ENCODE data around the gene POMZP3. TPM values are rescaled to one million over a fixed set of nuclear protein-coding genes. Genes with fewer than 3 reads are reported as not detected.
"Not testable (repeated sequence)": the region's sequence is repeated elsewhere in the genome, so short reads cannot be mapped to it uniquely, and the experiment has no call there.

Gene POMZP3
- 7.2 TPM for total RNA-seq
- long read RNA-seq, transcript POMZP3-202 (7 exons, 1,490 nt): major isoform, 13 of 23 reads
- long read RNA-seq, partial matches to known transcripts: 6 of 23 reads
- long read RNA-seq, other reads (novel, unspliced or antisense): 3 of 23 reads

DNA sequence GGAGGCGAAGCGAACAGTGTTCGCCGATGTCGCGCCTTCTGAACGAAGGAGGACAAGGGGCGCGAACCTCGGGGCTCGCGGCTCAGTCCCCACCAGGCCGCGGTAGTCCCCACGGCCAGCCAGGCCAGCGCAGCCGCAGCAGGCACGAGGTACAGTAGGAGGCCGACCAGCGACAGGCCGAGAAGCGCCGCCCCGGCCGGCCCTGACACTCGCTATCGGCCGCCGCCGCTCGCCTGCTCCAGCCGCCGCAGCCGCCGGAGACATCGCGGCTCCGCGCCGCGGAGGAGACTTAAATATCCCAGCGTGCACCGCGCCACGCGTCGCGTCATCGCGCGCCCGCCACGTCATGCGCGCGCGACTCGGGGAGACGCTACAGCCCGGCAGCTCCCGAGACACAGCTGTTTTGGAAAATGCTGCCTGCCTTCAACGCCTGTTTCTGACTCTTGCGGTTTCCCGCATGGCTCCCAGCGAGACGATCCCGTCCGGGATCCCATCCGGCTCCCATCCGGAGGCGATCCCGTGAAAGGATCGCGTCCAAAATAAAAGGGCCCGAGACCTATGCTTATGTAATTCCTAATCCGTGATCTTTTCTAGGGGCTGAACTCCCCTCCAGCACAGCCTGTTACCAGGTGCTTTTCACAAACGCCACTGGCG, at the start of gene POMZP3:
Gene POMZP3 (minus strand): TSS at position 291 of the 654 bp plus-strand sequence. CDS start 1,215 bp downstream, outside the sequence.
- peak; percentile 40 for DNase-seq
- peak; percentile 99 for ATAC-seq (ENCODE audit: poor library complexity)
- intact Hi-C loops (cut with DNase I): not testable (repeated sequence)

DNA sequence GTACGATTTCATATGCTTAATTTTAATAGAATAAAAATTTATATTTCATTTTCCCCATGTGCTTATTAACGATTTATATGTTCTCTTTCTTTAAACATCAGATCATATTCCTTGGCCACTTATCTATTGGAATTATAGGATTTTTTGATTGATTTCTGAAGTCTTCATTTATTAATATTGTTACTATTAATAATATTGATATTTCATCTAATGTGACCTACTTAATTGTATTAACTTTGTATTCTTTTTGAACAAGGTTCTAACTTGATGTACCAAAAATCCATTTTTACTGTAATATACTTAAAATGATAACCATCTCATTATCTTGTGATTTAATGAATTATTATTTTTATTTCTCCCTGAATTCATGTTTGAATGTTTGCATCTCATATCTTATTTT, 48.7 kb upstream of the POMZP3 start:
- intact Hi-C loops (cut with DNase I); ATAC-seq (ENCODE audit: poor library complexity); DNase-seq: not testable (repeated sequence)

DNA sequence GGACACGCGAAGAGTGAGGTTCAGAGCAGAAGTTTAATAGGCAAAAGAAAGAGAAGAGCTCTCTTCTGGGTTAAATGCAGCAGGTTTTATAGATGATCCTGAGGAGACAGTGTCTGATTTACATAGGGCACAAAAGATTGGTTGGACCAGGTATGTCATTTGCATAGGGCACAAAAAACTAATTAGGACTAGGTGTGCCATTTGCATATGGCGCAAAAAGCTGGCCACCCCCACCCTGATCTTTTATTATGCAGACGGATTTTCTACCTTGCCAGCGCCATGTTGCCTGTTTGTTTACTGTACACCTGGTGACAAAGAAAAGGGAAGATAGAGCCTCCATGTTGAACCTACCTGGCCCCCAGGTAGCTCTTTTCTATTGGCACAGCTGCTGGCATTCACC, 46.3 kb upstream of the POMZP3 start:
- ATAC-seq (ENCODE audit: poor library complexity); intact Hi-C loops (cut with DNase I); DNase-seq: not testable (repeated sequence)

- intact Hi-C loops (cut with DNase I); ATAC-seq (ENCODE audit: poor library complexity); DNase-seq: not testable (repeated sequence)
Observed at GRCh38 chr7:76659212-76659611, 32.1 kb upstream of the POMZP3 start.

DNA sequence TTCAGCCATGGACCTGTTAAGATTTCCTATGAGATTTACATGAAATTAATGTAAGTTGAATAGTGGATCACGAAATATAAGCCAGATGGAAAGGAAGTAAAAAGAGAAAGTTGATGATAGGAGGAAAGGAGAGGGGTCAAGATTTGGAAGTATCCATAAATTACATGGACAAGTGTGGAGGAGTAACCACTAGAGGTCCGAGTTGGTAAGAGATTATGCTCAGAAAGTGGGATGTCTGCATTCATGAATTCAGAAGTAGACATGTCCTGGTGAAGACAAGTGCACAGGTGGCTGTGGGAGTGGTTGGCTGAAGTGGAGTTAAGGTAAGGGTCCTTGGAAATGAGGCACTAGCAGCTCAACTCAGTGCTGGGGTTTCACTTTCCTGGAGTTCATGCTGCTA, 29.3 kb upstream of the POMZP3 start:
- DNase-seq; ATAC-seq (ENCODE audit: poor library complexity); intact Hi-C loops (cut with DNase I): not testable (repeated sequence)

GRCh38 chr7:76642620-76643019, 15.5 kb upstream of the POMZP3 start:
- ATAC-seq (ENCODE audit: poor library complexity); DNase-seq; intact Hi-C loops (cut with DNase I): not testable (repeated sequence)

- DNase-seq; intact Hi-C loops (cut with DNase I): not testable (repeated sequence)
Observed at GRCh38 chr7:76637061-76637691, 10.1 kb upstream of the POMZP3 start.

GRCh38 chr7:76626581-76626980, 498 bp downstream of the POMZP3 start:
- ATAC-seq (ENCODE audit: poor library complexity): peak; percentile 74
- DNase-seq; intact Hi-C loops (cut with DNase I): not testable (repeated sequence)

More at GRCh38 chr7:76637061-76637691, 10.1 kb upstream of the POMZP3 start:
- ATAC-seq (ENCODE audit: poor library complexity): peak; percentile 88

- intact Hi-C loops (cut with DNase I); DNase-seq: not testable (repeated sequence)
- ATAC-seq (ENCODE audit: poor library complexity): peak; percentile 72
Observed at GRCh38 chr7:76619439-76620190, 7.5 kb downstream of the POMZP3 start.

- DNase-seq (peak; percentile 54), ATAC-seq (ENCODE audit: poor library complexity) (peak; percentile 58)
- intact Hi-C loops (cut with DNase I): not testable (repeated sequence)
Observed at GRCh38 chr7:76613783-76614182, 13.3 kb downstream of the POMZP3 start.

- DNase-seq; ATAC-seq (ENCODE audit: poor library complexity); intact Hi-C loops (cut with DNase I): not testable (repeated sequence)
Observed at GRCh38 chr7:76612232-76612631, 14.8 kb downstream of the POMZP3 start.

- intact Hi-C loops (cut with DNase I); DNase-seq: not testable (repeated sequence)
- peak; percentile 42 for ATAC-seq (ENCODE audit: poor library complexity)
Observed at GRCh38 chr7:76609864-76610263, 17.2 kb downstream of the POMZP3 start.

DNA sequence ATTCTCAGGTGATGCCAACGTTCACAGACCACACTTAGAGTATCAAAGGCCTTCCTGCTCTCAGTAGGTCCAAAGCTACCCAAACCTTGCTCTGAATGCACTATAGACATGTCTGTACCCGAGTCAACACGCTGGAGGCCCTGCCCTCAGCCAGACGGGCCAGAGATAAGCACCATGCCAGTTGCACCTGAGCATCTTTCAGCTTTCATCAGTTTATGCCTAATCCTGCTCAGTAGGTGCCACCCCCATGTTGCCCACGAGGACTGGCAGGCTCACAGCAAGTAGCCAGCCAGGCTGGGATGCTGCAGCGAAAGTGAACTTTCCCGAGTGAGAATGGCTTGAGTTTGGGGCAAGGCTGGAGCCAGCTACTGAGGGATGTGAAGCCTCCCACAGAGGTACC, 18.6 kb downstream of the POMZP3 start:
- intact Hi-C loops (cut with DNase I); ATAC-seq (ENCODE audit: poor library complexity); DNase-seq: not testable (repeated sequence)

DNA sequence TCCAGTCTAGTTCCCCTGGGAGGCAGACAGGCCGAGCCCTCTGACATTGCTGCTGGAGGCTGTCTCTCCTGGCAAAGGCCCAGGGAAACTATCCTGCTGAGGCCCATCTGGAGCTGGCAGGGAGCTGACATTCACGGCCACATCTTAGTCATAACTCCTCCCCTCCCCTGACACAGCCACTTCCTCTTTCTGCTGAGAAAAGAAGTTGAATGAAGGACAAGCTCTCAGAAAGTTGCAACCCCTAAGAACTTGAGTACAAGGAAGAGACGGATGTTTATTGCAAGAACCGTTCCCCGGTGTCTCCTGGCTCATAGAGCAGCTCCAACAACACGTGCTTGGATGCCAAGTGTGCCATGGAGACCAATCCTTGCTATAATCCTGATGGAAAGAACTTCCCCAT, 21.1 kb downstream of the POMZP3 start:
- ATAC-seq (ENCODE audit: poor library complexity) (peak; percentile 98), DNase-seq (peak; percentile 81)
- intact Hi-C loops (cut with DNase I): not testable (repeated sequence)

DNA sequence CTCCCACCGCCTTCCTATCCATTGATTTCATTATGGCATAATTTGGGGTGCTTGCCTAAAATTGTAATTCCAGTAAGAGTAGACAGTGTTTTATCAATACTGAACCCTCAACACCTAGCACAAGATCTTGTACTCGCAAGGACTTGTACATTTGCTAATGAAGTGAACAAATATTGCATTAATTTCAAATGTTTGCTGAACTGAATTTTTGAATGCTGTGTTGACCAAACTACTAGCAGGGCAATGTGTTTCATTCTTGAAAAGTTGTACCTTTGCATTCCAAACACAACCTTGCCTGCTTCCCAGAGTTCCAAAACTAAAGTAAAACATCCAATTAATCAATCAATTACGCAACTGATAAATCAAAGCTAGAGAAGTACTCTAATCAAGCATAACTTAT, 26.4 kb downstream of the POMZP3 start:
- DNase-seq; ATAC-seq (ENCODE audit: poor library complexity); intact Hi-C loops (cut with DNase I): not testable (repeated sequence)

GRCh38 chr7:76600116-76600482, 27.0 kb downstream of the POMZP3 start:
- ATAC-seq (ENCODE audit: poor library complexity): peak; percentile 18
- DNase-seq; intact Hi-C loops (cut with DNase I): not testable (repeated sequence)

GRCh38 chr7:76598590-76599264, 28.4 kb downstream of the POMZP3 start:
- DNase-seq; intact Hi-C loops (cut with DNase I): not testable (repeated sequence)
- ATAC-seq (ENCODE audit: poor library complexity): peak; percentile 29

- DNase-seq; ATAC-seq (ENCODE audit: poor library complexity); intact Hi-C loops (cut with DNase I): not testable (repeated sequence)
Observed at GRCh38 chr7:76597288-76597687, 29.8 kb downstream of the POMZP3 start.

All from Right ventricle myocardium superior (tissue), 1 donor.